HT-29 (cell line): Measurements from ENCODE around the gene ART1. TPM values are rescaled to one million over a fixed set of nuclear protein-coding genes. Genes with fewer than 3 reads are reported as not detected.

ENCODE experiments used
- DNase-seq: peaks from one replicate; pipeline ENCODE4 v3.0.0-alpha.2; 2015; ENCODE audit warnings: low spot score
- total RNA-seq: library from RNA; depleted of rRNA; stranded (reverse); fragments of >200 nt; shearing (Covaris generic); gene quantifications from 2 replicates; pipeline ENCODE4 v1.2.3, GENCODE V29; 2014

The ART1 gene
- total RNA-seq, 1 experiment from 2014 or later: not detected

- no peak for DNase-seq
Measured at GRCh38 chr11:3665336-3666022, 20.6 kb downstream of the ART1 start.

GRCh38 chr11:3666023-3666530, 21.1 kb downstream of the ART1 start:
- no peak for DNase-seq

- DNase-seq: no peak
Measured at GRCh38 chr11:3667149-3668035, 22.5 kb downstream of the ART1 start.

- DNase-seq: no peak
Measured at GRCh38 chr11:3669128-3669527, 24.2 kb downstream of the ART1 start.

GRCh38 chr11:3669742-3670183, 24.8 kb downstream of the ART1 start:
- DNase-seq: no peak

GRCh38 chr11:3671334-3672254, 26.7 kb downstream of the ART1 start, which contains the start of gene CHRNA10:
CHRNA10 (minus strand) TSS chr11:3671384; CDS start chr11:3671312, 72 bp downstream.
- DNase-seq: no peak

GRCh38 chr11:3674189-3674588, 29.3 kb downstream of the ART1 start:
- no peak for DNase-seq

- no peak for DNase-seq
Measured at GRCh38 chr11:3675971-3676370, 31.0 kb downstream of the ART1 start.

GRCh38 chr11:3679077-3679476, 34.1 kb downstream of the ART1 start:
- no peak for DNase-seq

GRCh38 chr11:3683039-3683438, 38.1 kb downstream of the ART1 start:
- DNase-seq: no peak

GRCh38 chr11:3684129-3684818, 39.3 kb downstream of the ART1 start:
- DNase-seq: no peak

GRCh38 chr11:3684819-3685172, 39.9 kb downstream of the ART1 start:
- DNase-seq: no peak

- DNase-seq: no peak
Measured at GRCh38 chr11:3685923-3686322, 41.0 kb downstream of the ART1 start.

- no peak for DNase-seq
Measured at GRCh38 chr11:3686751-3687150, 41.8 kb downstream of the ART1 start.

GRCh38 chr11:3700410-3700809, 55.5 kb downstream of the ART1 start:
- no peak for DNase-seq

- no peak for DNase-seq
Measured at GRCh38 chr11:3700910-3701309, 56.0 kb downstream of the ART1 start.

- no peak for DNase-seq
Measured at GRCh38 chr11:3703383-3703782, 58.5 kb downstream of the ART1 start.

GRCh38 chr11:3707176-3707575, 62.2 kb downstream of the ART1 start:
- no peak for DNase-seq

GRCh38 chr11:3709977-3710376, 65.0 kb downstream of the ART1 start:
- DNase-seq: no peak

GRCh38 chr11:3710485-3711259, 65.7 kb downstream of the ART1 start:
- DNase-seq: no peak
